Dedifferentiated amniotic fluid mesenchymal stem cell (primary cell): ENCODE results near the gene SLC19A2.

Experiments used
- DNase-seq: peaks from one replicate; pipeline ENCODE4 v3.0.0-alpha.2; 2016; ENCODE audit errors: extremely low spot score

The SLC19A2 gene

GRCh38 chr1:169475806-169476387, 9.8 kb downstream of the SLC19A2 start:
- no peak for DNase-seq

- no peak for DNase-seq
Observed at GRCh38 chr1:169474302-169474995, 11.3 kb downstream of the SLC19A2 start.

GRCh38 chr1:169473347-169473746, 12.4 kb downstream of the SLC19A2 start:
- DNase-seq, result no peak

GRCh38 chr1:169472738-169473137, 13.0 kb downstream of the SLC19A2 start:
- no peak for DNase-seq

GRCh38 chr1:169468982-169469381, 16.8 kb downstream of the SLC19A2 start:
- no peak for DNase-seq

GRCh38 chr1:169466259-169467230, 19.2 kb downstream of the SLC19A2 start:
- peak; percentile 18 for DNase-seq

GRCh38 chr1:169465281-169465680, 20.5 kb downstream of the SLC19A2 start:
- no peak for DNase-seq

- no peak for DNase-seq
Observed at GRCh38 chr1:169462385-169462784, 23.4 kb downstream of the SLC19A2 start.

GRCh38 chr1:169461390-169462000, 24.2 kb downstream of the SLC19A2 start:
- DNase-seq, result no peak

- DNase-seq, result no peak
Observed at GRCh38 chr1:169460191-169460833, 25.4 kb downstream of the SLC19A2 start.

GRCh38 chr1:169457443-169457842, 28.3 kb downstream of the SLC19A2 start:
- DNase-seq, result no peak

- no peak for DNase-seq
Observed at GRCh38 chr1:169456029-169456428, 29.7 kb downstream of the SLC19A2 start.

- DNase-seq, result no peak
Observed at GRCh38 chr1:169452921-169453320, 32.8 kb downstream of the SLC19A2 start.

GRCh38 chr1:169451218-169451824, 34.4 kb downstream of the SLC19A2 start:
- DNase-seq, result no peak

GRCh38 chr1:169443923-169444322, 41.8 kb downstream of the SLC19A2 start:
- DNase-seq, result no peak

GRCh38 chr1:169427081-169427641, 58.6 kb downstream of the SLC19A2 start, which contains the start of gene CCDC181:
Gene CCDC181, minus strand, starts transcription at chr1:169427474. Its CDS starts 2,547 bp downstream, at chr1:169424927.
- no peak for DNase-seq

GRCh38 chr1:169426174-169426705, 59.5 kb downstream of the SLC19A2 start:
- no peak for DNase-seq

- no peak for DNase-seq
Observed at GRCh38 chr1:169421309-169421708, 64.4 kb downstream of the SLC19A2 start.

GRCh38 chr1:169414952-169415351, 70.8 kb downstream of the SLC19A2 start:
- no peak for DNase-seq
